Prostate gland (tissue), 2 donors: ENCODE data around the gene MIPOL1. TPM values are rescaled to one million over a fixed set of nuclear protein-coding genes. Genes with fewer than 3 reads are reported as not detected.

Source experiments
- DNase-seq: peaks from one replicate; pipeline ENCODE4 v3.0.0-alpha.2; 2019; ENCODE audit warnings: low spot score
- H3K27ac ChIP-seq, 2 donors: fragments of 200-600 bp; sonication (generic); 2 replicates each; pipeline ENCODE4 v1.5.1; 2017 to 2019
- H3K27me3 ChIP-seq: fragments of 200-600 bp; sonication (generic); replicated peaks from 2 replicates; pipeline ENCODE4 v1.5.1; 2019; ENCODE audit not compliant: insufficient read depth
- H3K36me3 ChIP-seq, 2 donors: fragments of 200-600 bp; sonication (generic); 1 replicate in 1 of 2; 2 replicates in 1 of 2; pipeline versions ENCODE4 v1.5.1 to v1.8.1; 2017 to 2019
- H3K4me1 ChIP-seq: fragments of 200-600 bp; sonication (generic); replicated peaks from 2 replicates; pipeline ENCODE4 v1.5.1; 2019
- H3K4me3 ChIP-seq, 2 donors: fragments of 200-600 bp; sonication (generic); 2 replicates each; pipeline ENCODE4 v1.5.1; 2017 to 2019
- H3K9me3 ChIP-seq: fragments of 200-600 bp; sonication (generic); 2 replicates; pipeline ENCODE4 v1.5.1; 2017
- POLR2A ChIP-seq: fragments of 450-650 bp; IDR thresholded peaks from one replicate; pipeline ENCODE4 v1.6.1; 2016; ENCODE audit warnings: antibody characterized with exemption, mild to moderate bottlenecking
- POLR2AphosphoS5 ChIP-seq: sonication (generic); formaldehyde crosslinking; IDR thresholded peaks from one replicate; pipeline ENCODE4 v1.6.1; 2017; ENCODE audit warnings: antibody characterized with exemption
- WGBS: methylation state at CpG from one replicate; pipeline ENCODE4 v1.1.5; 2018; 5-methylcytosine and 5-hydroxymethylcytosine counted together
- intact Hi-C: fragments of 100-400 bp; cut with DNase I; formaldehyde crosslinking; loops from one replicate; pipeline ENCODE4 v1.14.2; 2022
- total RNA-seq, 2 donors: library from RNA; depleted of rRNA; stranded (reverse); fragments of >200 nt; gene quantifications; one replicate each; pipeline ENCODE4 v1.1.0, GENCODE V29; 2016
- TF ChIP-seq, protein P1 (sequence below), 4 experiments: fragments of 200-600 bp in 2 of 4; fragments of 450-650 bp in 2 of 4; sonication (generic) in 2 of 4; IDR thresholded peaks; 1 replicate in 3 of 4; 2 replicates in 1 of 4; pipeline ENCODE4 v1.5.1; 2016 to 2019; ENCODE audit warnings: antibody characterized with exemption in 4 of 4, mild to moderate bottlenecking in 2 of 4, moderate library complexity in 2 of 4

The MIPOL1 gene
- total RNA-seq, 2 donors from 2014 or later, result 14.4 to 31.4 TPM

DNA sequence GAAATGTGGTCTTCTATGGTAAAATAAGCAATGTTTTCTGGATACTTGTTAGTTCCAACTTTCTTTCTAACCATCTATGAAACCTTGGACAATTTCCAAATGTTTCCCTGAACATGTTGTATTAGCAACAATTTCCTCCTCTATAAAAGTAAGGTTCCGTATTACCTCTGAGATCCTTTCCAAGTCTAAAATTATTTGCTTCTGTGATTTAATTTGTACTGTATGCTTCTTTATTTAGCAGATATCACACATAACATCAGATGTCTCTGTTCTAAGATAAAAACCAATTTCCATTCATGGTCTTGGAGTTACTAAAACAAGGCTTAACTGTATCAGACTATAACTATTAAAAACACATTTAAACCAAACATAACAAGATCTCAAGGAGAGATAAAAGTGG, 220.1 kb downstream of the MIPOL1 start:
- no peak overlapping the region for H3K4me3 ChIP-seq
- peaks cover 2% of the 10 kb centered on the region for H3K4me1 ChIP-seq
- TF ChIP-seq POLR2AphosphoS5 (peak; percentile 79), POLR2A (no peak)
- no peak for DNase-seq
- H3K36me3 ChIP-seq, result no peaks in the 10 kb centered on the region
- no peaks in the 10 kb centered on the region for H3K27me3 ChIP-seq
- H3K9me3 ChIP-seq, result no peaks in the 10 kb centered on the region
- intact Hi-C loops, result no loop called here
- H3K27ac ChIP-seq, result peak overlapping the region; percentile 61 to 74
- WGBS, result 11% methylated on average over 1 of the region's 1 CpG

DNA sequence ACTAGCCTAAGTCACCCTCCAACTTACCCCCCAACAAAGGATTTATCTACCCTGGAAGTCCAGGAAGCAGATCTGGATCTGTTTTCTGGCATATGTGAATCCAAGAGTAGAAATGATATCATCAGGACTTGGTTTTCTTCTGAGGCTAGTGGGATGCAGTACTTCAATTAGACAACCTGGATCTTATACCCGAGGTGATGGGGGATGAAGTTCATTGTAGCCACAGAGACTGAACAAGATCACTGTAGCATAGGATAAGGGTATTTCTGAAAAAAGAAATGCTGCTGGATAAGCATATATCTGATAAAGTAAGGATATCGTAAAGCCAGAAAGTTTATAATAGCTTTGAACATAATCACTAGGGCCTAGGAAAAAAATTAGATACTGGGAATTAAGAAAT, 222.9 kb downstream of the MIPOL1 start:
- peak overlapping the region; percentile 58 to 62 for H3K27ac ChIP-seq
- H3K4me3 ChIP-seq, result no peak overlapping the region
- H3K9me3 ChIP-seq, result no peaks in the 10 kb centered on the region
- no peak for TF ChIP-seq POLR2A
- TF ChIP-seq POLR2AphosphoS5, result no peak
- TF ChIP-seq, protein P1, sequence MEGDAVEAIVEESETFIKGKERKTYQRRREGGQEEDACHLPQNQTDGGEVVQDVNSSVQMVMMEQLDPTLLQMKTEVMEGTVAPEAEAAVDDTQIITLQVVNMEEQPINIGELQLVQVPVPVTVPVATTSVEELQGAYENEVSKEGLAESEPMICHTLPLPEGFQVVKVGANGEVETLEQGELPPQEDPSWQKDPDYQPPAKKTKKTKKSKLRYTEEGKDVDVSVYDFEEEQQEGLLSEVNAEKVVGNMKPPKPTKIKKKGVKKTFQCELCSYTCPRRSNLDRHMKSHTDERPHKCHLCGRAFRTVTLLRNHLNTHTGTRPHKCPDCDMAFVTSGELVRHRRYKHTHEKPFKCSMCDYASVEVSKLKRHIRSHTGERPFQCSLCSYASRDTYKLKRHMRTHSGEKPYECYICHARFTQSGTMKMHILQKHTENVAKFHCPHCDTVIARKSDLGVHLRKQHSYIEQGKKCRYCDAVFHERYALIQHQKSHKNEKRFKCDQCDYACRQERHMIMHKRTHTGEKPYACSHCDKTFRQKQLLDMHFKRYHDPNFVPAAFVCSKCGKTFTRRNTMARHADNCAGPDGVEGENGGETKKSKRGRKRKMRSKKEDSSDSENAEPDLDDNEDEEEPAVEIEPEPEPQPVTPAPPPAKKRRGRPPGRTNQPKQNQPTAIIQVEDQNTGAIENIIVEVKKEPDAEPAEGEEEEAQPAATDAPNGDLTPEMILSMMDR (IDR thresholded peaks at IDR 0.05), result no peak
- no peak for DNase-seq
- no peaks in the 10 kb centered on the region for H3K36me3 ChIP-seq
- intact Hi-C loops, result no loop called here
- no peaks in the 10 kb centered on the region for H3K27me3 ChIP-seq
- WGBS, result 82% methylated on average over 2 of the region's 2 CpGs
- H3K4me1 ChIP-seq, result peaks cover 2% of the 10 kb centered on the region

DNA sequence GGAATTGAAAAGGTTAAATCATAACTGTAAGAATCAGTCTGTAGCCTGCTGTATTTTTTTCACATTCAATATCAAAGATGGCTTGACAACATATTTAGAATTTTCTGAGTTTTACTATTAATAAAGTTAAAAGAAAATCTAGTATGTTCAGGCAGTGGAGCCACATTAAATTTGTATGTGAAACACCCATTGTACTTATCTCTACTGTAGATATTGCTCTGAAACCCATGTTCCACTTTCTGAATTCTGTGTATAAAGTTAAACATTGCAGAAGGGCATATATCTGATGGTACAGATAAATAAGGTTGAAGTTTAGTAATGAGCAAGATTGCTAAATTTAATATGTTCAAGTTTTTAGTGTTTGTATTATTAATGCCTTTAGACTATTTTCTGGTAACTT, 224.6 kb downstream of the MIPOL1 start:
- no peak for DNase-seq
- Histone ChIP-seq H3K4me1 (peaks cover under 1% of the 10 kb centered on the region), H3K9me3 (no peaks in the 10 kb centered on the region), H3K4me3 (no peak overlapping the region), H3K36me3 (no peaks in the 10 kb centered on the region), H3K27ac (peak overlapping the region; percentile 58 to 62), H3K27me3 (no peaks in the 10 kb centered on the region)
- intact Hi-C loops, result no loop called here
- TF ChIP-seq POLR2A (no peak), POLR2AphosphoS5 (no peak)
- TF ChIP-seq, protein P1 (IDR thresholded peaks at IDR 0.05), result no peak

DNA sequence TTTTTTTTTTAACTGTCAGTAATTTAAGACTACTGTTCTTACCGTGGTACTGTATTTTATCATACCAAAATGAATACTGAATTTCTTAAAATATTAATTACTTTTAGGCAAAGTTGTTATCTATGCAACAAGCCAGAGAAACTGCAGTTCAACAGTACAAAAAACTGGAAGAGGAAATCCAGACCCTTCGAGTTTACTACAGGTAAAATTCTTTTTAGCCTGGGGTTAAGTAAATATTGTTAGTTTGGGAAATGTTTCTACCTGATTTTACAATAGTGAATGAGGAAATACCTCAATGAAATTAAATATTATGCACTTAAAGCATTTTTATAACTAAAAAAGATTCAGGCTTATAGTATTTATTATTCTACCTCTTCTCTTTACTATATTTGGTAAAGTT, 225.0 kb downstream of the MIPOL1 start:
- 41% methylated on average over 2 of the region's 2 CpGs for WGBS

DNA sequence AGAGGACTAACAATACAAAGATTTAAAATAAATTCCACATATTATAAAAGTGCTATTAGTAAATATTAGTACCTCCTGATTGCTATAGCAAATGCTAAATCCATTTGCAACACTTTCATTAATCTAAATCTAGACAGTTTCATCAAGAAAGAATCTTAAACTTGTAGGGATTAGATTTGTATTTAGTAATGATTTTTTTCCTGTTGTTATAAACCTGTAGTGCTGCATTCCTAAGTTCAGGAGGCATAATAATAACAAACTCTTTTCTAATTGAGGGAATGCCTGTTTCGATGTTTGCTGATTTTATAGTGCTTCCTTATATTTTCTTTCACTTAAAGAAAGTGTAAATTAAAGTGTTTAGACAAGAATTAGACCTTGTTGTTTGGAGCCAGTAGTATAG, 231.2 kb downstream of the MIPOL1 start:
- intact Hi-C loops, result no loop called here
- 53% methylated on average over 1 of the region's 1 CpG for WGBS

More for the DNA sequence above, 225.0 kb downstream of the MIPOL1 start:
- H3K36me3 ChIP-seq, result no peaks in the 10 kb centered on the region
- TF ChIP-seq POLR2AphosphoS5, result no peak
- TF ChIP-seq, protein P1 (IDR thresholded peaks at IDR 0.05), result no peak
- TF ChIP-seq POLR2A, result no peak
- no peaks in the 10 kb centered on the region for H3K9me3 ChIP-seq
- peak overlapping the region; percentile 58 to 62 for H3K27ac ChIP-seq
- intact Hi-C loops, result no loop called here
- H3K4me3 ChIP-seq, result no peak overlapping the region
- no peaks in the 10 kb centered on the region for H3K4me1 ChIP-seq
- DNase-seq, result no peak
- no peaks in the 10 kb centered on the region for H3K27me3 ChIP-seq

More for the DNA sequence above, 231.2 kb downstream of the MIPOL1 start:
- no peak for DNase-seq
- Histone ChIP-seq H3K4me1 (no peaks in the 10 kb centered on the region), H3K36me3 (no peaks in the 10 kb centered on the region), H3K9me3 (no peaks in the 10 kb centered on the region), H3K27me3 (no peaks in the 10 kb centered on the region), H3K4me3 (no peak overlapping the region), H3K27ac (peak overlapping the region; percentile 35 to 38)
- TF ChIP-seq, protein P1 (IDR thresholded peaks at IDR 0.05), result no peak
- TF ChIP-seq POLR2A, result no peak
- no peak for TF ChIP-seq POLR2AphosphoS5
